PC-9 (cell line): ENCODE data around the gene BTNL8. TPM values are rescaled to one million over a fixed set of nuclear protein-coding genes. Genes with fewer than 3 reads are reported as not detected.
A peak's percentile ranks its signal among the peaks of the same experiment; 100 is the strongest.

Experiments used
- BruUV-seq: library from RNA; stranded (reverse); fragments of 400-500 nt; replicated peaks from 2 replicates; lab custom pipeline; 2021; lab: Mats Ljungman, UMichigan
- CTCF ChIA-PET: fragments of 300-600 bp; sonication (Branson Sonifier 250); formaldehyde crosslinking; loops from one replicate; lab custom pipeline; 2022; ENCODE audit warnings: antibody characterized with exemption; lab: Charles Lee
- POLR2A ChIA-PET: fragments of 300-600 bp; sonication (Branson Sonifier 250); formaldehyde crosslinking; loops from one replicate; lab custom pipeline; 2022; ENCODE audit warnings: antibody characterized with exemption; ENCODE audit not compliant: unreplicated experiment; lab: Charles Lee
- DNase-seq, 2 experiments: peaks; one replicate each; pipeline versions ENCODE4 v3.0.0 to v3.0.0-alpha.2; 2015 to 2022; ENCODE audit warnings: mixed read lengths in 1 of 2
- H2AFZ ChIP-seq: fragments of 200-600 bp; sonication (generic); 2 replicates; pipeline ENCODE4 v1.8.1; 2017; ENCODE audit warnings: antibody characterized with exemption
- H3F3A ChIP-seq: fragments of 200-600 bp; sonication (generic); 2 replicates; pipeline ENCODE4 v1.8.1; 2017; ENCODE audit warnings: antibody characterized with exemption, mild to moderate bottlenecking, low read depth; ENCODE audit not compliant: insufficient read depth
- H3K27ac ChIP-seq: fragments of 200-600 bp; sonication (generic); 2 replicates; pipeline ENCODE4 v1.6.1; 2016; ENCODE audit warnings: mixed run types
- H3K27me3 ChIP-seq: fragments of 200-600 bp; sonication (generic); 2 replicates; pipeline ENCODE4 v1.6.1; 2016; ENCODE audit warnings: low read depth, mixed run types; ENCODE audit not compliant: insufficient read depth
- H3K36me3 ChIP-seq: fragments of 200-600 bp; sonication (generic); 2 replicates; pipeline ENCODE4 v1.6.1; 2016; ENCODE audit warnings: low read depth, mixed run types
- H3K4me1 ChIP-seq: fragments of 200-600 bp; sonication (generic); replicated peaks from 2 replicates; pipeline ENCODE4 v1.6.1; 2016; ENCODE audit warnings: mixed run types; ENCODE audit not compliant: insufficient read depth
- H3K4me2 ChIP-seq: fragments of 200-600 bp; sonication (generic); 2 replicates; pipeline ENCODE4 v1.6.1; 2017; ENCODE audit warnings: mixed run types
- H3K4me3 ChIP-seq: fragments of 200-600 bp; sonication (generic); 2 replicates; pipeline ENCODE4 v1.6.1; 2016; ENCODE audit warnings: mixed run types
- H3K79me2 ChIP-seq: fragments of 200-600 bp; sonication (generic); 2 replicates; pipeline ENCODE4 v1.6.1; 2017; ENCODE audit warnings: low read depth, mixed run types
- H3K9me2 ChIP-seq: fragments of 200-600 bp; sonication (generic); 2 replicates; pipeline ENCODE4 v1.8.1; 2017; ENCODE audit warnings: mild to moderate bottlenecking; ENCODE audit not compliant: insufficient read depth
- H3K9me3 ChIP-seq: fragments of 200-600 bp; sonication (generic); 2 replicates; pipeline ENCODE4 v1.8.1; 2016; ENCODE audit warnings: low read depth; ENCODE audit not compliant: insufficient read depth
- H4K20me1 ChIP-seq: fragments of 200-600 bp; sonication (generic); 2 replicates; pipeline ENCODE4 v1.8.1; 2017; ENCODE audit not compliant: insufficient read depth
- EZH2 ChIP-seq: fragments of 200-600 bp; sonication (generic); IDR thresholded peaks from 2 replicates; pipeline ENCODE4 v1.8.0; 2017; ENCODE audit warnings: antibody characterized with exemption, low read depth
- intact Hi-C: fragments of 100-400 bp; cut with micrococcal nuclease; formaldehyde crosslinking; loops from one replicate; pipeline ENCODE4 v1.10.0; 2022; ENCODE audit not compliant: unreplicated experiment
- total RNA-seq: library from RNA; stranded (reverse); gene quantifications from 2 replicates; pipeline ENCODE4 v1.2.3, GENCODE V29; 2021
- TF ChIP-seq, protein P1 (sequence below): fragments of 200-600 bp; sonication (generic); conservative IDR thresholded peaks from 2 replicates; pipeline ENCODE4 v1.6.1; 2017; ENCODE audit warnings: mixed run types, antibody characterized with exemption, mild to moderate bottlenecking, moderate library complexity

Gene BTNL8
- total RNA-seq, 1 experiment from 2014 or later = not detected

DNA sequence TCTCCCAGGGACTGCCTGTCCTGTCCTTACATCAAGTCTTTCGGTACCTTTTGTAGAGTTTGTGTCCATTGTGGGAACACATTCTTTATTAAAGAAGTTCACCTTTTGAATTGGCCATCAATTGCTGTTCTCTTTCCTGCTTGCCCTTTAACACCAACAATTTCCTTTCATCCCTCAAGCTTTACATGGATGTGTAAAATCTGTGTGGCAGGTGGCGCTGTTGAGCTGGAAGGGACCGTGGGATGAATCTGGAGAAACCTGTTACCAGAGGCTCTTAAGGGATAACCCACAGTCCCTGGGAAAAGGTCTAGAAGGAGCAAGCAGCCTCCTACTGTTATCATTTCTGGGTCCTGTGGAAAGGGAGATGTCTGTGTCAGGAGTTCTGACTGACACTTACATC lies 30.0 kb upstream of the BTNL8 start:
- H3K27ac ChIP-seq = no peak overlapping the region
- H3F3A ChIP-seq = no peaks in the 10 kb centered on the region
- no peaks in the 10 kb centered on the region; the same call in 1 of the 2 replicates for H3K9me3 ChIP-seq
- TF ChIP-seq, protein P1, sequence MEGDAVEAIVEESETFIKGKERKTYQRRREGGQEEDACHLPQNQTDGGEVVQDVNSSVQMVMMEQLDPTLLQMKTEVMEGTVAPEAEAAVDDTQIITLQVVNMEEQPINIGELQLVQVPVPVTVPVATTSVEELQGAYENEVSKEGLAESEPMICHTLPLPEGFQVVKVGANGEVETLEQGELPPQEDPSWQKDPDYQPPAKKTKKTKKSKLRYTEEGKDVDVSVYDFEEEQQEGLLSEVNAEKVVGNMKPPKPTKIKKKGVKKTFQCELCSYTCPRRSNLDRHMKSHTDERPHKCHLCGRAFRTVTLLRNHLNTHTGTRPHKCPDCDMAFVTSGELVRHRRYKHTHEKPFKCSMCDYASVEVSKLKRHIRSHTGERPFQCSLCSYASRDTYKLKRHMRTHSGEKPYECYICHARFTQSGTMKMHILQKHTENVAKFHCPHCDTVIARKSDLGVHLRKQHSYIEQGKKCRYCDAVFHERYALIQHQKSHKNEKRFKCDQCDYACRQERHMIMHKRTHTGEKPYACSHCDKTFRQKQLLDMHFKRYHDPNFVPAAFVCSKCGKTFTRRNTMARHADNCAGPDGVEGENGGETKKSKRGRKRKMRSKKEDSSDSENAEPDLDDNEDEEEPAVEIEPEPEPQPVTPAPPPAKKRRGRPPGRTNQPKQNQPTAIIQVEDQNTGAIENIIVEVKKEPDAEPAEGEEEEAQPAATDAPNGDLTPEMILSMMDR = peak; percentile 91
- TF ChIP-seq EZH2 = no peak
- intact Hi-C loops = loop anchor here (1.0 to 2.0 kb wide), 3 partner anchors 85 to 314 kb away; no protein-coding TSS in a partner anchor
- no peaks in the 10 kb centered on the region for H3K79me2 ChIP-seq
- ChIA-PET POLR2A (no interaction called here), CTCF (interaction anchor here (0.6 kb wide), 2 partner anchors 196 to 366 kb away, joined by 3 read pairs; no protein-coding TSS in a partner anchor)
- BruUV-seq = no TSS peak
- H3K4me2 ChIP-seq = no peak overlapping the region
- H2AFZ ChIP-seq = no peak overlapping the region
- H3K4me1 ChIP-seq = no peaks in the 10 kb centered on the region
- no peak overlapping the region for H3K4me3 ChIP-seq
- no peaks in the 10 kb centered on the region for H3K9me2 ChIP-seq
- peak; percentile 69 to 88 for DNase-seq
- no peaks in the 10 kb centered on the region for H3K36me3 ChIP-seq
- H4K20me1 ChIP-seq = no peaks in the 10 kb centered on the region
- no peaks in the 10 kb centered on the region for H3K27me3 ChIP-seq

DNA sequence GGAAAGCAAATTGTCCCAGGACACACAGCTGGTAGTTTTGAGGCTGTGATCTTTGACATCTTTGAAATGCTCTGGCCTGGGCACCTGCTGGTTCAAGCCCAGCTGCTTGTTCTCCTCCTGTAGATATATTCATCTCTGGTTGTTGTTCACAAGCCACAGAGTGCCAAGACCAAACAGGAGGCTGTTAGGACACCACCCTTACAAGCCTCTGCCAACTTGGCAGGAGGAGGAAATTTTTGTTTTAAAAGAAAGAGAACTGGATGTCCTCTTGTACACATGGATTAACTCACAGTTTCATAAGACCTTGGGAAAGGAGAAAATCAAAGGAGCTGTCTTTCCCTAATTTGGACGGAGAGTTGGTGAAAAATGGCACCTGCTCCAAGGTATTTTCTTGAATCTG lies 29.4 kb upstream of the BTNL8 start:
- Histone ChIP-seq H3K4me3 (no peak overlapping the region), H3K4me1 (no peaks in the 10 kb centered on the region), H3K4me2 (no peak overlapping the region), H3K9me3 (no peaks in the 10 kb centered on the region; the same call in 1 of the 2 replicates), H3F3A (no peaks in the 10 kb centered on the region), H2AFZ (no peak overlapping the region), H3K27me3 (no peaks in the 10 kb centered on the region), H3K79me2 (no peaks in the 10 kb centered on the region), H3K36me3 (no peaks in the 10 kb centered on the region), H4K20me1 (no peaks in the 10 kb centered on the region), H3K9me2 (no peaks in the 10 kb centered on the region), H3K27ac (no peak overlapping the region)
- POLR2A ChIA-PET = no interaction called here
- CTCF ChIA-PET = no interaction called here
- BruUV-seq = no TSS peak
- DNase-seq = no peak
- intact Hi-C loops = loop anchor here (1.0 to 2.0 kb wide), 3 partner anchors 85 to 313 kb away; no protein-coding TSS in a partner anchor
- TF ChIP-seq, protein P1 = no peak
- no peak for TF ChIP-seq EZH2

DNA sequence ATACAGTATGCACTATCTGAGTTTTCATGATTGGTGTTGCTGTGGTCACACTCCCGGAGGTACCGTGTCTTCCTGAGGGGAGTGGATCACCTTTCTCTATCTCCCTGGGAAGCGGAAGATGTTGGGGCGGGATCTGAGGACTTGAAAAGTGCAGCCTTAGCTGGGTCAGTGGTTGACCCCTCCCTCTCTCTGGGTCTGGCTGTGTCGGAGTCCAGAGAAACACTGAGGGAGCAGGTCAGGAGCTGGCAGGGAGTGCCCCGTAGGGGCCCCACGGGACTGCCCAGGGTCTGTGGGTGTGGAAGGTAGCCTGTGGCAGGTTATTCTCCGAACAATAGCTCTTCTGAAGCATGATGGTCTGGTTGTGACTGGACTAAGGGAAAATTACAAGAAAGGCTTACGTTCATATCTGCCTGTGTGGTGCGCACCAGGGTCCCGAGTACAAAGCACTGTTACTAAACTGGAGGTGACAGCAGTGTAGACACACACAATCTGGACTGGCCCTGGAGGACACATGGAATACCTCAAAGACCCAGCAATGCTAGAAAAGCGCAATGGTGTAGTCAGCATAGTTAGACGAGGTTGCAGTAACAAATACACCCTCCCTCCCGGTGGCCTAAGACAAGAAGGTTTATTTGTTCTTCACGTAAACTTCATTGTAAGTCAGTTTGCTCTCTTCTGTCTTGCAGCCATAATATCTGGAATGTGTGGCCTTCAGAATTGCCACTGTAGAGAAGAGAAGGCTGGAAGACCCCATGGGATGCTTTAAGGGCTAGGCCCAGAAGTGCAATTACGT lies 28.5 kb upstream of the BTNL8 start:
- no peak for DNase-seq
- Histone ChIP-seq H3K9me2 (no peaks in the 10 kb centered on the region), H3F3A (no peaks in the 10 kb centered on the region), H3K79me2 (no peaks in the 10 kb centered on the region), H4K20me1 (no peaks in the 10 kb centered on the region), H2AFZ (no peak overlapping the region), H3K4me2 (no peak overlapping the region), H3K27ac (no peak overlapping the region), H3K9me3 (no peaks in the 10 kb centered on the region; the same call in 1 of the 2 replicates), H3K36me3 (no peaks in the 10 kb centered on the region), H3K4me1 (no peaks in the 10 kb centered on the region), H3K4me3 (no peak overlapping the region), H3K27me3 (no peaks in the 10 kb centered on the region)
- TF ChIP-seq, protein P1 = no peak
- no peak for TF ChIP-seq EZH2
- no TSS peak for BruUV-seq
- CTCF ChIA-PET = no interaction called here
- POLR2A ChIA-PET = no interaction called here
- intact Hi-C loops = no loop called here
